ENCODE measurements around the gene SPATA20.

The SPATA20 gene

DNA sequence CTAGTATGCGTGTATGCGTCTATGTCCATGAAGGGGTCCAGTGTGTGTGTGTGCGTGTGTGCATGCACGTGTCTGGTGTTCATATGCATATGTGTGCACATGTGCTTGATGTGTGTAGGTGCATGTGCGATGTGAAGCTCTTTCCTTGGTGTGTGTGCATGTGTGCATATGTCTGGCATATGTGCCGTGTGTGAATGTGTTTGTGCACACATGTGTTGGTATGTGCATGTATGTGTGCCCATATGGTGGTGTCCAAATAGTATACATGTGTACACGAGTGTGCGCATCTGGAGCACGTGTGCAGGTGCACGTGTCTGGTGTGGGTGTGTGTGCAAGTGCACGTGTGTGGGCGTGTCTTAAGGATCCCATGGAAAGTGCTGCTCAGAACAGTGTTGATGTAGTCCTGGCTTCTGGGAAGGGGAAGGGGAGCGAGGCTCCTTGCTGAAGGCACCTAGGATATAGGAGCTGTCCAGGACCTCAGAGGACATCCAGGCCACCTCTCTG is 30.5 kb downstream of the SPATA20 start:
- no peak for DNase-seq (ENCODE audit: low read depth in 3 of 3)

DNA sequence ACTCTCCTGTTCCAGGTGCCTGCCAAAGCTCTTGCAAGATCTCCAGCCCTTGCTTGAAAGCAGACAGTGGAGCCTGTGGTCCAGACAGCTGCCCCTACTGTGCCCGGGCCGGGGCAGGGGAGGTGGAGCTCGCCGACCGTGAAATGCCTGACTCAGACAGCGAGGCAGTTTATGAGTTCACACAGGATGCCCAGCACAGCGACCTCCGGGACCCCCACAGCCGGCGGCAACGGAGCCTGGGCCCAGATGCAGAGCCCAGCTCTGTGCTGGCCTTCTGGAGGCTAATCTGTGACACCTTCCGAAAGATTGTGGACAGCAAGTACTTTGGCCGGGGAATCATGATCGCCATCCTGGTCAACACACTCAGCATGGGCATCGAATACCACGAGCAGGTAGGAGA is 31.2 kb downstream of the SPATA20 start:
- DNase-seq (ENCODE audit: low read depth in 3 of 3) = no peak

DNA sequence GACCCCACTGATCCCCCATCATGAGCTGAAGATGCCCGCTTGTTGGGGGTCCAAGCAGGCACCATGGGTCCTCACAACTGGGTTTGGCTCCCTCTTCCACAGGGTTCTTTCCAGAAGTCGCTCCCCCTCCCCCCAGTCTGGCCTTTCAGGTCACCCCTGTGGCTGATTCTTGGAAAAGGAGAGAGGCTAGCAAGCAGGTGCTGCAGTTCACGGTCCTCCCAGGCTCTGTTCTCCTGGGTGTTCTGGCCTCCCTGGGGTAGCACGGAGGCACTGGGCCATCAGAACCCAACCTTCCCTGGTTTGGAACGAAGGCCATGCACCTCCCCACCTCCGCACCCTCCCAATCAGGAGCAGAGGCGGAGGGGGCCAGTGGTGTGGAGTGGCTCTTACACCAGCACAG is 32.4 kb downstream of the SPATA20 start:
- DNase-seq (ENCODE audit: low read depth in 3 of 3) = no peak

GRCh38 chr17:50580646-50581045 is 33.7 kb downstream of the SPATA20 start:
- no peak for DNase-seq (ENCODE audit: low read depth in 3 of 3)

DNA sequence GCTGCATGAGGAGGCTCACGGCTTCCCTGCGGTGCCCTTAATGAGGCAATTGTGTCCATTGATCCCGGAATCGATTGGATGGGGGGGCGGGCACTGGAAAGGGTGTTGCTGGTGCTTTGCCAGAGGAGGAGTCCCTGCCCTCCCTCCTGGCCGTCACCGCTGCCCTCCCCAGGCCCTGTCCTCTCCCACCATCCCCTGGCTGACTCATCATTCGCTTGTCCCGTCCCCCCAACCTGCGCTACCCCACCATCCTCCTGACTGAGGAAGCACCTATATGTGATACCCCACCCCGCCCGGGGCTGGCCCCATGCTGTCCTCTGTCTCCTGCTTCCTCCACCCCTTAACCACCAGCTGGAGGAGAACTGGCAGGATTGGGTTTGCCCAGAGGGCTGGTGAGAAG is 34.3 kb downstream of the SPATA20 start:
- no peak for DNase-seq (ENCODE audit: low read depth in 3 of 3)

GRCh38 chr17:50582741-50583140 is 35.8 kb downstream of the SPATA20 start:
- DNase-seq (ENCODE audit: low read depth in 3 of 3) = no peak

DNA sequence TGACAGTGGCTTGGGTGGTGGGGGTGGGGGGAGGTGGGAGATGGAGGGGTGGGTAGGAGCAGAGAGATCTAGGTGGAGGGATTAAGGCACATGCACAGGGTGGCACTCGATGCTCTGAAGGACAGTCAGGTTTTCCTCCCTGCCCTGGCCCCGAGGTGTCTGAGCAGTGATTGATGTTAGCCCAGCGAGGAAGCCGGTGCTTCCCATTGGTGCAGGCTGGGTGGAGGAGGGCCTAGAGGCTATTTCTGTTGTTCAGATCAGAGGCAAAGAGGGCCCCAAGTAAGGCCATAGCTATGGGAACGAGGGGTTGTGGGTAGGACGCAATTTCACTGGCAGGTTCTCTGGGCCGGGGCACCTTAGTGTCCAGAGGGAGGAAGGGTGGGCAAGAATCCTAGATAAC is 36.7 kb downstream of the SPATA20 start:
- DNase-seq (ENCODE audit: low read depth in 3 of 3) = no peak

GRCh38 chr17:50584116-50584515 is 37.1 kb downstream of the SPATA20 start:
- DNase-seq (ENCODE audit: low read depth in 3 of 3) = no peak

DNA sequence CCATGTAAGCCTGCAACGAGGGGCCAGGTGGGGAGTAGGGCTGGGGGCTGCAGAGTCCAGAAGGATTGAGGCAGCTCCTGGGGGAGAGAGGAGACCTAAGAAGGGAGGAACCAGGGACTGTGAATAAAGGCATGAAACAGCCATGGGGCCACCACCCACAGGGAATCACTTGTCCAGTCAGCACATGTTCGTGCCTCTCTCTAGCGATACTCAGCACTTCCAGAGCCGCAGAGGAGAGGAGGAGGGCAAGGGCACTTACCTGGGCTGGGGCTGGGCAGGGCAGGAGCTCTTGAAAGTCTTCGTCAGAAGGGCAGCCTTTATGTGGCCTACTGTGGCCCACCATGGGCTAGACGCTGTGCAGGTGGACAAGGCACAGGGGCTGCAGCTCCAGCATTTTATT is 37.8 kb downstream of the SPATA20 start:
- DNase-seq (ENCODE audit: low read depth in 3 of 3) = no peak

DNA sequence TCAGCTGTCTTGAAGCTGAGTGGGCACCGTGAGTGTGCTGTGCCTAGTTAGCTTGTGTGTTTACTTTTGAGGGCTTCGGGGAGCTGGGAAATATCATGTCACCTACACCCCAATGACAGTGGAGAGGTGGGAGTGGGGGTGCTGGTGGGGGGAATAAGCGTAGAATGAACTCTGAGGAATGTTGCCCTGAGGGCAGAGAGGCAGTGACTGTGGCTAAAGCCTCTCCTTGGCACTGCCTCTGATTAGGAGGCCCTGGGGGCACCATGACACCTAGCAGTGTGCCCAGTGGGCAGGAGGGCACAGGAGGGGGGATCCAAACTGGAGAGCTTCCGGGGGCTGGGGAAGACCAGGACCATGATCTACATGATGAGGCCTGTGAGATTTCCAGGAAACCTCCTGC is 38.4 kb downstream of the SPATA20 start:
- no peak for DNase-seq (ENCODE audit: low read depth in 3 of 3)

- DNase-seq (ENCODE audit: low read depth in 3 of 3) = no peak
Measured at GRCh38 chr17:50585891-50586290, 38.9 kb downstream of the SPATA20 start.

DNA sequence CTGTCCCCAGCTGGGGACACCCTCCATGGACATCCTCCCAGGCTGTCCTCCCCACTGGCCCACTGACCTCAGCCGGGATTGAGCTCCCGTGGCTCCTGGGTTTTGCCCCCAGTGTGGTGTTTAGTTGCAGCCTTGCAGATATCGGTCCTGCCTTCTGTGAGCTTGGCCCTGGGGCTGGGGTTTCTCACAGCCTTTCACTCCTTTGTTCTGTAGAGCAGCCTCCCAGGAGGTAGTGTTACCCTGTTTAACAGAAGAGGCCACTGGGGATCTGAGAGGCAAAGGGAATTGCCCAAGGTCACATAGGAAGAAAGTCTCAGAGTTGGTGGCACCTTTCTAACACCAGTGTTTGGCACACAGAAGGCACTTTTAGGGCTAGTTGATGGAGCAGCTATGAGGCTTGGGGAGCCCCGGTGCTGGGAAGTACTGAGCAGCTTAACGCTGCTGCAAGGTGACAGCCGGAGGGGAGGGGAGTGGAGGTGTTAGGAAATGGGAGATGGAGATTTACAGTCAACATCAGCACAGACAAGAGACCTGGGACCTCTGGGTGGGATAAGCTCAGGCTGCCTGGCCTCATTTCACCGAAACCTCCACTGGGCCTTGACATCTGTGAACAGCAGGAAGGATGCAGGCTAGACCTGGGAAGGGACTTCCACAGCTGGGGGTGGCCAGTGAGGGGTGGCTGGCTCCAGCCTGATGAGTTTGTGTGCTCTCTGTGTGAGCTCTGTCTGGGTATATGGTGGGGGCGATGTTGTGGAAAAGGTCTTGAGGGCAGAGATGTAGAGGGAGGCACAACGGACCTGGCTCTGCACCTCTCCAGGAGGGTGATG is 39.7 kb downstream of the SPATA20 start:
- DNase-seq (ENCODE audit: low read depth in 3 of 3) = no peak

GRCh38 chr17:50587571-50587970 is 40.6 kb downstream of the SPATA20 start:
- DNase-seq (ENCODE audit: low read depth in 3 of 3) = no peak

- DNase-seq (ENCODE audit: low read depth in 3 of 3) = no peak
Measured at GRCh38 chr17:50588391-50589049, 41.5 kb downstream of the SPATA20 start.

GRCh38 chr17:50589095-50589705 is 42.2 kb downstream of the SPATA20 start:
- no peak for DNase-seq (ENCODE audit: low read depth in 3 of 3)

- no peak for DNase-seq (ENCODE audit: low read depth in 3 of 3)
Measured at GRCh38 chr17:50590946-50591737, 44.2 kb downstream of the SPATA20 start.

- no peak for DNase-seq (ENCODE audit: low read depth in 3 of 3)
Measured at GRCh38 chr17:50593321-50593720, 46.3 kb downstream of the SPATA20 start.

GRCh38 chr17:50594128-50594823 is 47.3 kb downstream of the SPATA20 start:
- no peak for DNase-seq (ENCODE audit: low read depth in 3 of 3)

DNA sequence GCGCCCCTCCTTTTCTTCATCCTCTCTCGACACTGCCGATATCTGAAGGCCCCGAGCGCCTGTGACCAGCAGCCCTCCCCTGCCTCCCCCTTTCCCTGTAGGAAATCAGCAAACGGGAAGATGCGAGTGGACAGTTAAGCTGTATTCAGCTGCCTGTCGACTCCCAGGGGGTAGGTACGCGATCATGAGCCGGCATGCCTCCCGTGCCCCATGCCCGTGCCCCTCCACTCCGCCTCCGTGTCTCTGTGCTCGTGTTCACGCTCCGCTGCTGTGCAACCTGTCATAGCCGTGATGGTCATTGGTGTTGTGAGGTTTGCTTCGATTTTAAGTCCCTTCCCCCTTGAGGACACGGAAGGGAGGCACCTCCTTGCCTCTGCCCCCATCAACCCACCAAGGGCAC is 47.9 kb downstream of the SPATA20 start:
- no peak for DNase-seq (ENCODE audit: low read depth in 3 of 3)

- no peak for DNase-seq (ENCODE audit: low read depth in 3 of 3)
Measured at GRCh38 chr17:50596191-50597037, 49.4 kb downstream of the SPATA20 start.

Measured in stimulated activated CD4-positive, alpha-beta T cell treated with anti-CD3 and anti-CD28 coated beads, TNF-alpha, amount 100 ng/mL, for 4 hours (primary cell).